ENCODE measurements around the gene SUN1. TPM values are rescaled to one million over a fixed set of nuclear protein-coding genes. Genes with fewer than 3 reads are reported as not detected.

SUN1 gene
- total and polyA plus RNA-seq, 2 of the 8 experiments (the other 6 are each of a cell fraction or from before 2014, with no cell fraction given), result 108 to 158 TPM

- no peak for TF ChIP-seq CHD1 (IDR thresholded peaks at IDR 0.05; ENCODE audit: low read depth, low read length)
- TF ChIP-seq HDAC6 (IDR thresholded peaks at IDR 0.05; ENCODE audit: low read depth, low read length), result no peak
These were observed 10.6 kb upstream of the SUN1 start (continued) for GRCh38 chr7:821688-822087.
